HG02678 (cell line): ENCODE data around the gene TOPBP1.
"Not testable (repeated sequence)": the region's sequence is repeated elsewhere in the genome, so short reads cannot be mapped to it uniquely, and the experiment has no call there.

Source experiments
- ATAC-seq: cut with Tn5 transposase; IDR thresholded peaks from one replicate; pipeline ENCODE4 v1.9.1; 2021; ENCODE audit warnings: mild to moderate bottlenecking, moderate library complexity; ENCODE audit not compliant: unreplicated experiment

TOPBP1 gene

GRCh38 chr3:133661454-133662277, at the start of gene TOPBP1:
Gene TOPBP1 (minus strand): TSS chr3:133661941. CDS start chr3:133661127, 814 bp downstream.
- ATAC-seq: peak; percentile 89

- no peak for ATAC-seq
Measured at GRCh38 chr3:133711013-133711412, 49.3 kb upstream of the TOPBP1 start.

- no peak for ATAC-seq
Measured at GRCh38 chr3:133709139-133709750, 47.5 kb upstream of the TOPBP1 start.

- no peak for ATAC-seq
Measured at GRCh38 chr3:133706033-133706432, 44.3 kb upstream of the TOPBP1 start.

- ATAC-seq: no peak
Measured at GRCh38 chr3:133703915-133704314, 42.2 kb upstream of the TOPBP1 start.

- ATAC-seq: no peak
Measured at GRCh38 chr3:133701435-133702358, 40.0 kb upstream of the TOPBP1 start.

GRCh38 chr3:133700351-133700750, 38.6 kb upstream of the TOPBP1 start:
- ATAC-seq: no peak

- ATAC-seq: no peak
Measured at GRCh38 chr3:133699903-133700302, 38.2 kb upstream of the TOPBP1 start.

- no peak for ATAC-seq
Measured at GRCh38 chr3:133699467-133699866, 37.7 kb upstream of the TOPBP1 start.

GRCh38 chr3:133697960-133698359, 36.2 kb upstream of the TOPBP1 start:
- ATAC-seq: no peak

GRCh38 chr3:133695560-133696171, 33.9 kb upstream of the TOPBP1 start:
- no peak for ATAC-seq

GRCh38 chr3:133694288-133695268, 32.8 kb upstream of the TOPBP1 start:
- no peak for ATAC-seq

- no peak for ATAC-seq
Measured at GRCh38 chr3:133693821-133694220, 32.1 kb upstream of the TOPBP1 start.

- no peak for ATAC-seq
Measured at GRCh38 chr3:133692759-133693158, 31.0 kb upstream of the TOPBP1 start.

- ATAC-seq: no peak
Measured at GRCh38 chr3:133691273-133692107, 29.7 kb upstream of the TOPBP1 start.

GRCh38 chr3:133677993-133678392, 16.3 kb upstream of the TOPBP1 start:
- ATAC-seq: not testable (repeated sequence)

GRCh38 chr3:133676336-133677118, 14.8 kb upstream of the TOPBP1 start:
- no peak for ATAC-seq
